Mesenchymal stem cell (in vitro differentiated cells and primary cell): Measurements from ENCODE around the gene RMDN2.

Source experiments
- DNase-seq: peaks from one replicate; pipeline ENCODE4 v3.0.0-alpha.2; 2013
- H2AFZ ChIP-seq: one replicate; pipeline ENCODE4 v1.6.1; 2013; ENCODE audit warnings: low read depth, mild to moderate bottlenecking, control low read depth, inconsistent platforms, low read length, moderate library complexity
- H2AK5ac ChIP-seq: 2 replicates; pipeline ENCODE4 v1.6.1; 2013; ENCODE audit warnings: low read length, moderate library complexity, mild to moderate bottlenecking, inconsistent platforms; ENCODE audit not compliant: severe bottlenecking
- H2BK120ac ChIP-seq: one replicate; pipeline ENCODE4 v1.6.1; 2013; ENCODE audit warnings: low read depth, mild to moderate bottlenecking, inconsistent platforms, low read length, moderate library complexity
- H2BK12ac ChIP-seq, 2 experiments: one replicate each; pipeline ENCODE4 v1.6.1; 2013; ENCODE audit warnings: inconsistent platforms in 2 of 2, low read length in 2 of 2, mild to moderate bottlenecking in 2 of 2, moderate library complexity in 2 of 2, control low read depth in 1 of 2
- H2BK15ac ChIP-seq: one replicate; pipeline ENCODE4 v1.6.1; 2013; ENCODE audit warnings: mild to moderate bottlenecking, low read depth, inconsistent platforms; ENCODE audit not compliant: poor library complexity, severe bottlenecking
- H2BK5ac ChIP-seq: 2 replicates; pipeline ENCODE4 v1.6.1; 2013; ENCODE audit warnings: low read depth, mild to moderate bottlenecking, low read length, control low read depth, inconsistent platforms; ENCODE audit not compliant: poor library complexity, severe bottlenecking
- H3K14ac ChIP-seq, 2 experiments: one replicate each; pipeline ENCODE4 v1.6.1; 2013; ENCODE audit warnings: inconsistent platforms in 2 of 2, low read length in 2 of 2, control low read depth in 1 of 2, mild to moderate bottlenecking in 1 of 2, moderate library complexity in 1 of 2
- H3K18ac ChIP-seq, 2 experiments: one replicate each; pipeline ENCODE4 v1.6.1; 2013; ENCODE audit warnings: inconsistent platforms in 2 of 2, low read length in 2 of 2, control low read depth in 1 of 2, low read depth in 1 of 2, mild to moderate bottlenecking in 1 of 2
- H3K23ac ChIP-seq, 2 experiments: one replicate each; pipeline ENCODE4 v1.6.1; 2013; ENCODE audit warnings: inconsistent platforms in 2 of 2, low read length in 2 of 2, mild to moderate bottlenecking in 2 of 2, moderate library complexity in 2 of 2, control low read depth in 1 of 2
- H3K27ac ChIP-seq: 2 replicates; pipeline ENCODE4 v1.5.1; 2013; ENCODE audit warnings: mild to moderate bottlenecking, moderate library complexity, low read length, control low read depth, inconsistent platforms; ENCODE audit not compliant: poor library complexity, severe bottlenecking
- H3K27me3 ChIP-seq, 2 experiments: 2 replicates each; pipeline versions ENCODE4 v1.6.1 to v1.7.0; 2013; ENCODE audit warnings: low read length in 2 of 2, mild to moderate bottlenecking in 2 of 2, moderate library complexity in 2 of 2, control low read depth in 1 of 2, inconsistent platforms in 1 of 2; ENCODE audit not compliant: control insufficient read depth in 1 of 2, insufficient read depth in 1 of 2
- H3K36me3 ChIP-seq, 2 experiments: 2 replicates each; pipeline versions ENCODE4 v1.6.1 to v1.7.0; 2013; ENCODE audit warnings: low read length in 2 of 2, control low read depth in 1 of 2, inconsistent platforms in 1 of 2, low read depth in 1 of 2, mild to moderate bottlenecking in 1 of 2; ENCODE audit not compliant: insufficient read depth in 2 of 2, control insufficient read depth in 1 of 2
- H3K4ac ChIP-seq, 2 experiments: one replicate each; pipeline ENCODE4 v1.6.1; 2013; ENCODE audit warnings: inconsistent platforms in 2 of 2, low read length in 2 of 2, mild to moderate bottlenecking in 2 of 2, moderate library complexity in 2 of 2, control low read depth in 1 of 2, low read depth in 1 of 2
- H3K4me1 ChIP-seq: 2 replicates; pipeline ENCODE4 v1.6.1; 2013; ENCODE audit warnings: low read depth, low read length, control low read depth; ENCODE audit not compliant: control insufficient read depth, insufficient read depth
- H3K4me2 ChIP-seq: 2 replicates; pipeline ENCODE4 v1.6.1; 2013; ENCODE audit warnings: low read length, mild to moderate bottlenecking, inconsistent platforms; ENCODE audit not compliant: poor library complexity, severe bottlenecking
- H3K4me3 ChIP-seq, 2 experiments: 2 replicates each; pipeline versions ENCODE4 v1.5.1 to v1.7.0; 2013; ENCODE audit warnings: low read length in 2 of 2, mild to moderate bottlenecking in 2 of 2, control low read depth in 1 of 2, low read depth in 1 of 2; ENCODE audit not compliant: insufficient read depth in 1 of 2
- H3K79me1 ChIP-seq: replicated peaks from 2 replicates; pipeline ENCODE4 v1.6.1; 2013; ENCODE audit warnings: mild to moderate bottlenecking, control low read depth, low read length, inconsistent platforms; ENCODE audit not compliant: poor library complexity, severe bottlenecking
- H3K9ac ChIP-seq: 2 replicates; pipeline ENCODE4 v1.7.0; 2013; ENCODE audit warnings: mild to moderate bottlenecking, low read length, moderate library complexity
- H3K9me3 ChIP-seq: 2 replicates; pipeline ENCODE4 v1.7.0; 2013; ENCODE audit warnings: mild to moderate bottlenecking, low read length; ENCODE audit not compliant: control insufficient read depth
- H4K8ac ChIP-seq: one replicate; pipeline ENCODE4 v1.6.1; 2013; ENCODE audit warnings: inconsistent platforms, mild to moderate bottlenecking, low read length, moderate library complexity
- H4K91ac ChIP-seq: one replicate; pipeline ENCODE4 v1.6.1; 2013; ENCODE audit warnings: mild to moderate bottlenecking, low read length, inconsistent platforms
- WGBS: methylation state at CpG from one replicate; pipeline ENCODE4 v1.1.7; 2013; ENCODE audit warnings: mixed read lengths; 5-methylcytosine and 5-hydroxymethylcytosine counted together

RMDN2 gene

DNA sequence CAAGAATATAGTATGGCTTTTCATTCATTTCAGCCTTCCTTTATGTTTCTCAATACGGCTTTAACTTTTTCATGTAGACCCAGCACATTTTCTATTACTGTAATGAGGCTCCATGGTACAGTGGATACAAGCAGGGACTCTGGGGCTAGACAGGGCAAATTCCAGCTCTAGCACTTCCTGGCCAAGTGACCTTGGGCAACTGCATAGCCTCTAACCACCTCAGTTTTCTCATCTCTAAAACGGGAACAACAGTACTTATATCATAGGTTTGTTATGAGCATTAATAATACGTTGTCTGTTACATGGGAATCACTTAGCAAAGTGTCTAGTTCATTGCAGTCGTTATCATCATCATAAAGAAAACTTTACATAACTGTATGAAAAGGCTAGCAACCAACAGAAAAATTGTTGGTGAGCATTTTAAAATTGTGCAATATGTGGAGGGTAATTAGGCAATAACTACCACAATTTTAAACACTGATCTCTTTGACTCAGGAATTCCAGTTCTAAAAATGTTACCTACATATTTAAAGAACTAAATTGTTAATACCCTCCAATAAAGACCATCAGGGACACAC lies 13.7 kb upstream of the RMDN2 start:
- Histone ChIP-seq H3K4me2 (no peak overlapping the region), H2BK12ac (no peak overlapping the region), H3K23ac (no peak overlapping the region), H3K36me3 (no peaks in the 10 kb centered on the region), H2AK5ac (peak overlapping the region; percentile 87), H4K8ac (no peak overlapping the region), H3K79me1 (no peaks in the 10 kb centered on the region), H2AFZ (no peak overlapping the region), H3K27ac (no peak overlapping the region), H3K4me3 (no peak overlapping the region), H3K18ac (no peak overlapping the region), H3K14ac (no peak overlapping the region), H3K9ac (no peak overlapping the region), H3K27me3 (no peaks in the 10 kb centered on the region), H3K4me1 (peaks cover 2% of the 10 kb centered on the region), H3K4ac (no peak overlapping the region), H2BK5ac (no peak overlapping the region), H2BK120ac (no peak overlapping the region), H4K91ac (no peak overlapping the region), H3K9me3 (no peaks in the 10 kb centered on the region), H2BK15ac (no peak overlapping the region)
- WGBS: 85% methylated on average over 1 of the region's 4 CpGs
- DNase-seq: no peak

GRCh38 chr2:37912056-37912455 lies 13.0 kb upstream of the RMDN2 start:
- Histone ChIP-seq H2AFZ (no peak overlapping the region), H2BK5ac (no peak overlapping the region), H3K4me1 (peaks cover 2% of the 10 kb centered on the region), H3K9ac (no peak overlapping the region), H3K4ac (no peak overlapping the region), H4K91ac (no peak overlapping the region), H3K27ac (peak overlapping the region; percentile 29), H3K18ac (no peak overlapping the region), H2BK12ac (no peak overlapping the region), H2AK5ac (no peak overlapping the region), H3K4me2 (no peak overlapping the region), H2BK120ac (no peak overlapping the region), H2BK15ac (no peak overlapping the region), H4K8ac (no peak overlapping the region), H3K9me3 (no peaks in the 10 kb centered on the region), H3K23ac (no peak overlapping the region), H3K14ac (no peak overlapping the region), H3K36me3 (no peaks in the 10 kb centered on the region), H3K27me3 (no peaks in the 10 kb centered on the region), H3K79me1 (no peaks in the 10 kb centered on the region), H3K4me3 (no peak overlapping the region)
- WGBS: no CpG with 5 or more reads among the region's 1 CpG
- DNase-seq: no peak

DNA sequence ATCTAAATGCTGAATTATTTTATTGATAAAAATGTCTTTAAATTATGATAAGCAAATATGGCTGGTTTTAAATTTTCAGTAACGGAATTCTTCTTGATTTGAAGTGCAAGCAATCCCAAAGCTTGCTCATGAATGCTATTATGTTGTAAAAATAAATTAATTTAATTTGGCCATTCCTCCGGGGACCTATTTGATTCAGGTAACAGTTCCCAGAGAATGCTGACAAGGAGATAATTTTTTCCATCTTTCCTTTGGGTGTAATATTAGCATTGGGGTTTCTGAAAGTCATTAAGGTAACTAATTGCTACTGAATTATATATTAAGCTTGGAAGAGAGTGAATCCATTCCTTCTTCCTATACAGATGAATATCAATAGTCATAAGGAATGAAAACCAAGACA lies 12.5 kb upstream of the RMDN2 start:
- H2AFZ ChIP-seq: no peak overlapping the region
- H4K8ac ChIP-seq: no peak overlapping the region
- no peak overlapping the region for H3K23ac ChIP-seq
- no peak overlapping the region for H2BK15ac ChIP-seq
- no peak overlapping the region for H3K9ac ChIP-seq
- no peak overlapping the region for H3K4me3 ChIP-seq
- WGBS: 100% methylated on average over 2 of the region's 2 CpGs
- H3K27ac ChIP-seq: no peak overlapping the region
- H3K36me3 ChIP-seq: no peaks in the 10 kb centered on the region
- no peak overlapping the region for H3K14ac ChIP-seq
- no peak overlapping the region for H2BK5ac ChIP-seq
- no peak overlapping the region for H2BK12ac ChIP-seq
- H4K91ac ChIP-seq: no peak overlapping the region
- no peak overlapping the region for H2BK120ac ChIP-seq
- no peak overlapping the region for H2AK5ac ChIP-seq
- DNase-seq: no peak
- H3K79me1 ChIP-seq: no peaks in the 10 kb centered on the region
- H3K4me1 ChIP-seq: peaks cover 2% of the 10 kb centered on the region
- H3K18ac ChIP-seq: no peak overlapping the region
- H3K4me2 ChIP-seq: no peak overlapping the region
- H3K4ac ChIP-seq: no peak overlapping the region
- no peaks in the 10 kb centered on the region for H3K27me3 ChIP-seq
- no peaks in the 10 kb centered on the region for H3K9me3 ChIP-seq

DNA sequence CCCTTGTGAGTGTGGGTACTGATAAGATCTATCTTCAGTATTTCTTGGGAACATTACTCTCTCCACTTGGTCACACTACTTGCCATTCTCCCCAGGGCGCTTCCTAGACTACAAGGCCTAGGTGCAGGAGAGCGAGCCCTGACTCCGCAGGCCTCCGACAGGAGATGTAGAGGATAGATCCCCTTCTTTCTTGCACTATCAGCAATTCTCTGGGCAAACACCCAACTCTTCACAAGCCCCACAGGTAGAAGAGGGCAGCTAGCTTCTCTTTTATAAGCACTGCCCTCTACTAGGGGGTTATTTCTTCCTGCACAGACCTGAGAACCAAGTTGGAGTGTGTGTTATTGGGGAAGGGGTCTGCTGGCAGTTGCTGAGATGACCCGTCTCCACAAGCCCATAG lies 10.7 kb upstream of the RMDN2 start:
- H3K18ac ChIP-seq: no peak overlapping the region
- no peak overlapping the region for H4K8ac ChIP-seq
- H3K4ac ChIP-seq: no peak overlapping the region
- H3K27me3 ChIP-seq: no peaks in the 10 kb centered on the region
- H3K4me2 ChIP-seq: no peak overlapping the region
- 93% methylated on average over 5 of the region's 5 CpGs for WGBS
- DNase-seq: no peak
- H3K79me1 ChIP-seq: no peaks in the 10 kb centered on the region
- no peak overlapping the region for H2AK5ac ChIP-seq
- no peak overlapping the region for H2BK5ac ChIP-seq
- H3K27ac ChIP-seq: no peak overlapping the region
- H3K9me3 ChIP-seq: no peaks in the 10 kb centered on the region
- no peak overlapping the region for H2AFZ ChIP-seq
- no peaks in the 10 kb centered on the region for H3K36me3 ChIP-seq
- H3K23ac ChIP-seq: peak overlapping the region in 1 of 2 experiments; percentile 69
- no peak overlapping the region for H3K9ac ChIP-seq
- H4K91ac ChIP-seq: no peak overlapping the region
- no peak overlapping the region for H2BK15ac ChIP-seq
- H2BK120ac ChIP-seq: no peak overlapping the region
- no peak overlapping the region for H3K4me3 ChIP-seq
- H3K14ac ChIP-seq: no peak overlapping the region
- H2BK12ac ChIP-seq: no peak overlapping the region
- H3K4me1 ChIP-seq: peaks cover 2% of the 10 kb centered on the region
